HG03521 (cell line): ENCODE results near the gene DNASE1L1.

Experiments used
- ATAC-seq: cut with Tn5 transposase; IDR thresholded peaks from one replicate; pipeline ENCODE4 v1.9.1; 2021; ENCODE audit warnings: mild to moderate bottlenecking, moderate library complexity; ENCODE audit not compliant: unreplicated experiment

The DNASE1L1 gene

DNA sequence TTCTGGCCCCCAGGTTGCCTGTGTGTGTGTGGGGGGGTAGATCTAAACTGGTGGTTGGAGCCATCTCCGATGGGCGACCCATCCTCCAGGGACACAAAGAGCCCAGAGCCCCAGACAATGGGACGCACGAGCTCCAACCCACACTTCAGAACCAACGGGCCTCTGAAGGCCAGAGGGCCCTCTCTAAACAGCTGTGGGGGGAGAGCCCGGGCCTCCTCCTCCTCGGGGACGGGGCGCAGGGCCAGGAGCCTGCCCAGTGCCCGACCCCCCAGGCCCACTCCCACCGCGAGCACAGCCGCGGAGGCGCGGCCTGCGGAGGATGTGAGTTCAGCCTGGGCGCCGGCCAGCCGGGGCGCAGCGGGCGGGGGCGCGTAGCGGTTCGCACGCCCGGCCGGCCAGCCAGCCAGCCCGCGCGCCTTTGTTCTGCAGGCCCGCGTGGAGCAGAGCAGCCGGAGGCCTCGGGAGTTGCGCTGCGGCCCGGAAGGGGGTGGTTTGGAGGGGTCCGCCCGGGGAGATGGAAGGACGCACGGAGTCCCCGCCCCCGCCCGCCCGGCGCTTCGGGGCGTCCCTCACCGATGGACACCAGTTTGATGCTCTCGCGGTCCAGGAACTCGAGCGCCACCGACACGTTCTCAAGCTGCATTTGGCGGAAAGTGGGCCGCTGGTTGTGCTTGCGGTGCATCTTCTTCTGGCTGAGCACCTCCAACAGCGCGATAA lies 38.6 kb downstream of the DNASE1L1 start:
- no peak for ATAC-seq

DNA sequence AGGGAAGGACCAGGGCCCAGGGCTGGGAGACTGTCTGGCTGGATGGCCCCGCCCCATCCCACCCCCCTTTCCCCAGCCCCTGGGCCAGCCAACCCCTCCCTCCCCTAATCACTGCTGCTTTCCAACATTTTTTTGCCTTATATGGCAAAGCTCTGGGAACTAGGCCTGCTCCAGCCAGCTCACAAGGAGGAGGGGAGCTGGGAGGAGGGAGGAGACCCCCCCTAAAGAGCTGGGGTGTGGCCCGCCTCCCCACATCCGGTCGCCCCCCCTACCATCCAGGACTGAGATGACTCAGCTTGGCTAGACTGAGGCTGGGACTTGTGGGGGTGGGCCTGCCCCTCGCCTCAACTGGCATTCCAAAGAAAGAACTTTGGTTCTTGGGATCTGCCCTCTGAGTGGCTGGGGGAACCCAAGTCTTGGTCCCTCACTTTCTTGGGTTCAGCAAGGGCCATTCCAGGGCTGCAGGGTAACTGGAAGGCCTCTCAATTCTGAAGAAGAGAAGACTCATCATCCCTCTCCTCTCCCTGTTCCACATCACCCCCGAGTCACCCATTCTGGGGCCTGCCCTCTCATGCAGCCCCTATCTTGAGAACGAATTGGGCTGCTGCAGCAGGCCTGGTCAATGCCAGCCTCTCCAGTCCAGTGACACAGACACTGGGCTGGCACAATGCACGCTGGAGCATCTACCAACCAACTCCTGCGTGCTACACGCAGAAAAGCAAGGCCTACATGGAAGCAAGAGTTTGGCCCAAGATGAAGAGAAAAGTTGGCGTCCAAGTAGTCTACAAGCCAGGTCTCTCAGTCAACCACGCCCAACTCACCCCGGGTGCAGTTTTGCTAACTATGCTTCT lies 39.4 kb downstream of the DNASE1L1 start:
- no peak for ATAC-seq

DNA sequence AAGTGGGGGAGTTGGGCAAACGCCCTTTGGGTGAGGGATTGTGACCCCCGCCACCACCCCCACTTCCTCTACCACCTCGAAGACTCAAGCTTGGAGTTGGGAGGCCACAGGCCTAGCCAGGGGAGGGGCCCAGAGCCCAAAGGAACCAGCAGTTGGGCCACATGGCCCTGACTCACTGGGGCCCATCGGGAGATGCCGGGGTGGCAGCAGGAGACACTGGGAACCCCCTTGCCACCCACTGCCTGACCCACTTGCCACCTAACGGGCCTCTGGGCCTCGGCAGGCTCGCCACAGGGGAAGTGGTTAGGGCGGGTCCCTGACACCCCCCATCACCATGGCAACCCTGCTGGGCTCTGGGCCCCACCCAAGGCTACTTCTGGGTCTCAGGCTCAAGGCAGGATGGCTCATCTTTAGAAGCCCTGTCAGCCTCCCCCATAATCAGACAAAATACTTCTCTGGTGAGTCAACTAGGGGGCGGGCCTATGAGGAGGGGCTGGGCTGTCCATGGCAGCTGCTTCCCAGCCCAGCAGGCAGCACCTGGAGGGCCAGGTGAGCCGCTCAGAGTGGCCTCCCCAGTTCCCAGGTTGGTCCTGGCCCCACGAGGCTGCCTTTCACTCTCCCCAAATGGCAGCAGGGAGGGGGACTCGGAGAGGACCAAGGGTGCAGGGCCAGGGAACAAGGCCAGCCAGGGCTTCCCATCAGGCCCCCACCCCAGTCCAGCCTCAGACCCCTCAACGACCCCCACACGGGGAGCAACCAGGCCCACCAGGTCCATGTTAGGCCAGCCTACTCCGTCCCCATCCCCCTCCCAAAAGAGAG lies 40.2 kb downstream of the DNASE1L1 start:
- no peak for ATAC-seq

DNA sequence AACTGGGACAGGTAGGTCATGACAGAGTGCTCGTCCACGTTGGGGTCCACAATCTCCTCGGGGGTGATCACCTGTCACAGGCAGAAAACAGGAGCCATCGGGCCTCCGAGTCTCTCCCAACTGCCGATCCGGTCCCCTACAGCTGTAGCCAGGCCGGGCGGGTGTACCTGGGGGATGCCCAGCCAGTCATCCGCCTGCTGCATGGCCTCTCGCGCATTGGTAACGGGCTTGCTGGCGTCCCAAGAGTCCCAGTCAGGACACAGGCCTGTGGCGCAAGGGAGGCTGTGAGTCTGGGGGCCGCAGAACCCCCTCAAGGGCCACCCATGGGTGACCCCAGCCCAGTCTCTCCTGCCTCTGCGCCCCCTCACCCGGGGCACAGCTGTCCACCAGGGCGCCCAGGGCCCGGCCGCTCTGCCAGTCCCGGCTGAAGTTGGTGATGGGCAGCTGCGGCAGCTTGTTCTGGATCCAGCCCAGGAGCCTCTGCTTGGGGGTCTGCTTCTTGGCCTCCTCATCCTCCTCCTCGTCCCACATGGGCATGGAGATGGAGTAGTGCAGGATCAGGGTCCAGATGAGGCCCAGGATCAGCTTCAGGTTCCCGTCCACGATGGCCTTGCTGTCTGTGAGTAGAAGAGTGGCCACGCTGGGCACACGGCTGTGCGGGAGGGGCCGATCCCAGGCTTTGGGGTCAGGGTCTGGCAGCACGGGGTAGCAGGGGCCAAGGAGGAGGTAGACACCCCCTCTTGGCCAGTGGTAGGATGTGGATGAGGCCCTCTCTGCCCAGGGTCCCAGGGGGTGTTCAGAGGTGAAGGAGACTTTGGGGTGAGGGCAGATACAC lies 41.4 kb downstream of the DNASE1L1 start:
- no peak for ATAC-seq

DNA sequence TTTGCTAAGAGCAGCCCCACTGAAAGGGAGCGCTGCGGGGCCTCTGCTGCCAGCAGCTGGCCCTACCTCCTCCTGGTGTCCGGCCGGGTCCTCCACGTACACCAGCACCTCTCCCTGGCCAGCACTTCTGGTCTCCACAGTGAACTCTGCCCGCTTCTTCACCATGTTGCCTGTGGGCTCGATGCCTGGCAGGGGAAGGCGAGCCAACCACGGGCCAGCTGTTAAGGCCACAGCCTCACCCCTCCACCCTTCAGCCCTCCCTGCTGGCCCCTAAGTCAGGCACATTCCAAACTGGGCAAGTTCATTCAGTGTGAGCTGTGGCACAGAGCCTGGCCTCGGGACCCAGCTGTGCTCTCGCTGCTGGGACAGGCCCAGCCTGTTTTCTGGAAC lies 42.4 kb downstream of the DNASE1L1 start:
- ATAC-seq: no peak

DNA sequence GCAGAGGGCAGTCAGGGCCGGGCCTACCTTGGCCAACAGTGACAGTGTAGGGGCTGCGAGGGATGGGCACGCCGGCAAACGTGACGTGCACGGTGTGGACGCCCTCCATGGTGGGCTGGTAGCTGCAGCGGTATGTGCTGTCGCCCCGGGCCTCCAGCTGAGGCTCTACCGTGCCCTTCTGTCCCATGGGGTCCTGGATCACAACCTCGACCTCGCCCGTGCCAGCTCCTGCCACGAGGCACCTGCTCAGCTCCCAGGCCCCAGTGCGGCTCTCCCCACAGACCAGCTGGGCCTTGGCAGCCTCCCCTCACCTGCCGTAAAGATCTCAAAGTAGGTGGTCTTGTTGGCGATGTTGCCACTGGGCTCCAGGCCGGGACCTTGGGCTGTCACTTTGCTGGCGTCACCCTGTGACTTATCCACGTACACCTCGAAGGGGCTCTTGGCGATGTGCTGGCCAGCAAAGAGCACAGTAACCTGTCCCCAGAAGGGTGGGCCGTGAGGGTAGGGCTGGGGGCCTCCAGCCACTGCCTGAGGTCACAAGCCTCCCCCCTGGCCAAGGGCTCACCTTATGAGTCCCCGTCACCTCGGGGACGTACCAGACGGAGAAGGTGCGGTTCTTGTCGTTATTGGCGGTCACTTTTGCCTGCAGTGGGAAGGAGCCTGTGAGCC lies 42.9 kb downstream of the DNASE1L1 start:
- no peak for ATAC-seq

DNA sequence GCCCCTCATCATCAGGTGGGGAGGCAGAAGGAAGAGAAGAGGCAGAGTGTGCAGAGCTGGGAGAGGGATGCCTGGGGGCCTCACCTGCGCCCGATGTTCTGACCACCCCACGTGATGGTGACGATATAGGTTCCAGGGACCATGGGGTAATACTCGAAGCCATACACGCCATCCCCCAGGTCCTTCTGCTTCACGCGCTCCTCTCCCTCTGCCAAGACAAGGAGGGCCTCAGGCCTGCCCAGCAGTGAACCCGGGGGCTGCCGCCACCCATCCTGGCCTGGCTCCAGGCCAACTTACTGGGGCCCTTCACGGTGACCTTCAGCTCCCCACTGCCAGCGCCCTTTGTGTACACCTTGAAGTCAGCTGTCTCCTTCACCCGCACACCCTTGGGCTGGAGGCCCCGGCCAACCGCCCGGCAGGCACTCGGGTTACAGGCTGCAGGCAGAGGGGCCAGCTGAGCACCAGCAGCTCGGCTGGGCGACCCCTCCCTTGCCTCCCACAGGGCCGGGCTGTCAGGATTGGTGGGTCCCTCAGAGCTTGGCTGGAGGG lies 43.9 kb downstream of the DNASE1L1 start:
- ATAC-seq: no peak

DNA sequence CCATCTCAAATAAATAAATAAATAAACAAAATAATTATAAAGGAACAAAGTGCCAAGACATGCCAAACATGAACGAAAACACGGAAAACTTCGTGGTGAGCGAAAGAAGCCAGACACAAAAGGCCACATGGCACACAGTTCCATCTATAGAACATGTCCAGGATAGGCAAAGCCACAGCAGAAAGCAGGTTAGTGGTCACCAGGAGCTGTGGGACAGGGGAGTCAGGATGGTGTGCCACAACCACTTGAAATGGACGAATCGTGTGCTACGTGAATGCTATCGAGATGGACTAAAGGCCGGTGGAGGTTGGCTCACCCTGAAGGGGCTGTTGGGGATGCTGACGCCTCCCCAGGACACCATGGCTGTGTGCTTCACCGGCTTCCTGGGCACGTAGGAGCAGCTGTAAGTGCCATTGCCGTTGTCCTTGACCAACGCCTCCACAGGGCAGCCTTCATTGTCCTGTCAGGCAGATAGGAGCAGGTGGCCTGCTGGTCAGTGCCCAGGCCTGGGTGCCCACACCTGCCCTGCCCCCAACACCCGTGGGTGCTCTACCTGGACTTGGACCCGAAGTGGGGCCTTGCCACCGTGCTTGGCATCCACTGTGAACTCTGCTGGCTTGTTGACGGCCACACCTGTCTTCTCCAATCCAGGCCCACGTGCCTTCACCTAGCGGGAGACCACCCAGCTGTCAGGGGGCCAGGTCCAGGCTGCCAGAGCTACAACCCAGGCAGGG lies 45.2 kb downstream of the DNASE1L1 start:
- ATAC-seq: no peak

DNA sequence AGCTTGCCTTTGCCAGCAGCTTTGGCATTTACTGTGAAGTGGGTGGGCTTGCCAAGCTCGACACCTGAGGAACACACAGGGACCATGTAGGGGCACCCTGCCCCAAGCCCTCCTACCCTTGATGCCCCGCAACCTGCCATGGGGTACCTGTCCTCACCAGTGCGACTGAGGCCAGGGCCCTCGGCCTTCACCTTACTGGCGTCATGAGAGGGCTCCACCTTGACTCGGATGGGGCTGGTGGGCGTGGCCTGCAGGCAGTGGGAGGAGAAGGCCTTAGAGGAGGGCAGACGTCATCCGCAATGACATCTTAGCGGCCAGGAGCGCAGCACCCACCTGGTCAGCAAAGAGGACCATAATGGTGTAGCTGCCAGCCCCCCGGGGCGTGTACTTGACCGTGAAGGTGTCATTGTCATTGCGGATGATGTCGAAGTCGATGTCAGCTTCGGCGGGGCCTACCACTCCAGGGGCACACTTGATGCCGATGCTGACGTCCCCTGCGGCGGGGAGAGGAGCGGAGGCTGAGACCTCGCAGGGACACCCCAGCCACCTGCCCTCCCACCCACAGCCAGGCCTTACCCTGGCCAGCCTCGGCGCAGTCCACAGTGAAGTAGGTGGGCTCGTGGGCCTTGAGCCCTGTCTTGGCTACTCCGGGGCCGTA lies 46.8 kb downstream of the DNASE1L1 start:
- ATAC-seq: no peak

DNA sequence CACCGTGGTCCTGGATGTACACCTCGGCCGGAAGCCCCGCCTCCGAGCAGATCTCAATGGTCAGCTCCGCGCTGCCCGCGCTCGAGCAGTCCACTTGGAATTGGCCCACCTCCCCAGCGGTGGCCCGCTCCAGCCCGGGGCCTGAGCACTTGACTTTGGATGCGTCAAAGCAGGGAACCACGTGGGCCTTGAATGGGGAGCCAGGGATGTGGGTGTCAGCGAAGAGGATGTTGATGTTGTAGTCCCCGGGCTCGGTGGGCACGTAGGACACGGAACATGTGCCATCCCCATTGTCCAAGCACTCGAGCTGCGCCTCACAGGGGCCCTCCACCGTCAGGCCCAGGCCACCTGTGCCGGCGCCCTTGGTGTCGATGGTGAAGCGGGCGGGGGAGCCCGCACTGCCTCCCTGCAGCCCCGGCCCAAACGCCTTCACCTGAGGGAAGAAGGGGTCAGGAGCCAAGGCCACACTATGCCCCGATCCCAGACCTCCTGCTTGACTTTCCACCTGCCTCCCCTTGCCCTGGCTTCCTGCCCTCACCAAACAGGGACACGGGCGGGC lies 48.8 kb downstream of the DNASE1L1 start:
- ATAC-seq: no peak

DNA sequence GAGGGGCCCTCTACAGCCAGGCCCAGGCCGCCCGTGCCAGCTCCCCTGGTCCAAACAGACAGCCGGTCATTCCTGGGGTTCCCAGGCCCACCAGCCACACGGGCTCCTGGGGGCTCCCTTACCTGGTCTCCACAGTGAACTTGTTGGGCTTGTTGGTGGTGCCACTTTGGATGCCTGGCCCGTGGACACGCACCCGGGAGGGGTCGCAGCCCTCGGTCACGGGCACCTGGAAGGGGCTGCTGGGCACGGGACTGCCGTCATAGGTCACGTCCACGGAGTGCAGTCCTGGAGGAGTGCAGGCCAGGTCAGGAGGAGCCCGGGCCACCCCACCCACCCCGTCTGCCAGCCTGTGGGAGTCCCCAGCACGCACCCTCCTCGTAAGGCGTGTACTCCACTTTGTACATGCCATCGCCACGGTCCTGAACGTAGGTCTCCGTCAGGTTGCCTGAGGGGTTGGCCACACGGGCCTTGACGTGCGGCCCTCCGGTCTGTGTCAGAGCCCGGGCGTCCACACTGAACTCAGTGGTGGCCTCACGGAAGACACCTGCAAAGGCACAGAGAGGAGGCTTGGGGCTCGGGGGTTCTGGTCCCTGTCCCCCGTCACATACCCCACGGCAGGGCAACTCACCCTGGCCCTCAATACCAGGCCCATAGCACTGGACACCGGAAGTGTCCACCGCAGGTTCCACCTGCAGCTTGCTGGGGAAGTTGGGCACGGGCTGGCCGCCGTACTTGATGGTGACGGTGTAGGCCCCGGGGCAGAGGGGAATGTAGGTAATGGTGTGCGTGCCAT lies 49.5 kb downstream of the DNASE1L1 start:
- no peak for ATAC-seq

DNA sequence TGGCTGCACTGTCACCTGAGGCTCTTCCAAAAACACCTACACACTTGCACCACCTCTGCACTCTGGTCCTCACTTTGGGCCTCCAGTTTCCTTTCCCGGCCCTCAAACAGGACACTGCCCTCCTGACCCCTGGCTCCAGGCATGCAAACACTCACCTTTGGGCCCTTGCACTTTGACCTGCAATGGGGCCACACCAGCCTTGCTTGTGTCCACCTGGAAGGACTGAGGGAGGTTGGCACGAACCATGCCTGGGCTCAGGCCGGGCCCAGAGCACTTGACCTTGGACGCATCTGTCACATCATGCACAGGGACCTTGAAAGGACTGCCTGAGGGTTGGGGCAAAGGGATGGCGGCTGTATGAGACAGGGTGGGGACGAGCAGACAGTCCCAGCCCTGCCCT lies 50.2 kb downstream of the DNASE1L1 start:
- ATAC-seq: no peak

DNA sequence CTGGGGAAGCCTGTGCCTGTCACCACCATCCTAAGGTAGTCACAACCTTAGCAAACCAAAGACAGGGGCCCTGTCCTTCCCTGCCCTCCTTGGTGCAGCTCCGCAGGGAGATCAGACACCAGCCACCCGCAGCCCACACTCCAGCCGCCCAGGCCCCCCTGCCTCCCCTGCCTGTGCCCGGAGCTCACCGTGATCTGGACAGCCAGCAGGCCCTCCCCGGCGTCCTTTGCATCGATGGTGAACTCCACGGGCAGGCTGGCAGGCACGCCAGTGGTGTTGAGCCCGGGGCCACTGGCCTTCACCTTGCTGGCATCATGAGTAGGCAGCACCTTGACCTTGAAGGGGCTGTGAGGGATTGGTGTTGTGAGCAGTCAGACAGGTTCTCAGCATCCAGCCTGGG lies 51.0 kb downstream of the DNASE1L1 start:
- ATAC-seq: no peak

DNA sequence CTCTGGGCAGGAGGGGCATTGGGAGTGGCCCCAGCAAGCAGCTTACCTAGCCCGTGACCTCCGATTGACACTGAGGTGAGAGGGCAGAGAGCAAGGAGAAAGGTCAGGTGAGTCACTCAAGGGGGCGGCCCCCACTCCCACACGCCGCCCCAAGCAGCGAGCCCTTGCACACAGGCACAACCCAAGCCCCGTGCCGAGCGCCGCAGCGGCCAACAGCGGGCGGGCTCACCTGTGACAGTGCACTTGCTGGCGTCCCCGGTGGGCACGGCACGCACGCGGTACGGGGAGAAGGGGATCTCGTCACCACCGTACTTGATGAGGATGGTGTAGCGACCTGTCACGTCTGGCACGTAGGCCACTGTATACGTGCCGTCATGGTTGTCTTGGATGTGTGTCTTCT lies 51.8 kb downstream of the DNASE1L1 start:
- ATAC-seq: no peak

DNA sequence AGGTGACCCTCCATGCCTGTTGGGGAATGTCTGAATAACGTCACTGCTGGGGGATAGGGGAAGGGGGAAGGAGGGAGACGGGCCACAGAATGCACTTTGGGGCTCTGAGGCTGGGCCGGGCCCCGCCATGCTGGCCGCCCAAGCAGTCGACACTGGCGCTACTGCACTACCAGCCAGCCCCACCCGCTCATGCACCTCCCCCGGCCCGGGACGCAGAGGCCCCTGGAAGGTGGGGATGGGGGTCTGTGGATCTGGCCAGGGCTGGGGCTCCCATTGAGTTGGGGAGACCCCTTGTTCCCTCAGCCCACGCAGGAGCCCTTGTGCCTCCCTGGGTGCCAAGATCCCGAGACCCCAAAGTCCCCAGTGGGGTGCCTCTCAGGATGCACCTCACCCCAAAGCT lies 52.5 kb downstream of the DNASE1L1 start:
- no peak for ATAC-seq

DNA sequence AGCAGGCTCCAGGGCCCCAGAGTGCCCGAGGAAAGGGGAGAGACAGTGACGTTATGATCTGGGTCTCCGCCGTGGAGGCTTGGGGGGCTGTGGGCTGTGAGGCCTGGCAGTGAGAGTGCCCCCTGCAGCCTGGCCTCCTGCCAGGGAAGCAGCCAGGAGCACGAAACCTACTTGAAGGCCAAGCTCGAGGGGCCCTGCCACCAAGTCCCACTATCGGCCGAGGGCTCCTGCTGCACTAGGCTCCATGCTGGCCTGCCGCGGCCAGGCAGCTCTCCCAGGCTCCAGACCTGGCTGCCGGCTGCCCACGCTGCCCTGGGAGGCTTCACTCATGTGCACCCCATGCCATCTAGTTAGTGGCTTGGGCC lies 53.3 kb downstream of the DNASE1L1 start:
- ATAC-seq: no peak

DNA sequence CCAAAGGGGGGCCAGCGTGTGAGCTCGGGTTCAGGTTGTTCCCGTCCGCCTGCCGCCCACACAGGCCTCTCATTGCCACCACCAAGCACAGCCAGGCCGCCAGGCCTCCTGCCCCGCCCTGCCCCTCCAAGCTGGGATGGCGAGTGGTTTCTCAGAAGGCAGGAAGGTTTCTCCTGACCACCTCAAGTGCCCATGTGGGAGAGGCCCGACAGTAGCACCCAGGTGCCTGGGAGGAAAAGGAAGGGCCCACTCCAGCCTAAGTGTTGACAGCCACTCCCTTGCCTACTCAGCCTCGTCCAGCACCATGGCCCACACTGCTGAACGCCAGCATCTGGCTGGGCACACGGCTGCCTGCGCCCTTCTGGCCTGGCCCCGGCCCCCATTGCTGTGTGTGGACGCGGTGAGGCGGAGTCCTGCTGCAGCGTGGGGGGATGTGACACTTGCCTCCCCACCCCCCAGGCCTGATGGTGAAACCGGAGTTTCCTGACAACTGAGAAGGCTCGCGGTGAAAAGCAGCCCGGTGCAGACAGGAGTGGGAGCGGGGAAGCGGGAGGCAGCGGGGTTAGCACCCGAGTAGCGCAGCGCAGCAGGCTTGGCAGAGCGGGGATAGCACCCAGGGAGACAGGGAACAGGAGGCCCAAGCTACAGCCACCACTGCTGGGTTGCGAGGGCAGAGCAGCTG lies 53.8 kb downstream of the DNASE1L1 start:
- ATAC-seq: no peak
